Liver (tissue), 9 donors: ENCODE results near the gene MORC4. TPM values are rescaled to one million over a fixed set of nuclear protein-coding genes. Genes with fewer than 3 reads are reported as not detected.

Experiments
- DNase-seq: peaks from one replicate; pipeline ENCODE4 v3.0.0-alpha.2; 2017; ENCODE audit warnings: low spot score
- H3K27ac ChIP-seq, 2 donors: one replicate each; pipeline ENCODE4 v1.7.0; 2013; ENCODE audit warnings: inconsistent platforms in 2 of 2, low read length in 2 of 2, control low read depth in 1 of 2, low read depth in 1 of 2, mild to moderate bottlenecking in 1 of 2
- H3K27me3 ChIP-seq, 4 donors: one replicate each; pipeline versions ENCODE4 v1.6.1 to v1.7.0; 2013; ENCODE audit warnings: low read length in 3 of 4, inconsistent platforms in 1 of 4, mild to moderate bottlenecking in 1 of 4, moderate library complexity in 1 of 4; ENCODE audit not compliant: control insufficient read depth in 4 of 4, insufficient read depth in 4 of 4
- H3K36me3 ChIP-seq, 4 donors: one replicate each; pipeline versions ENCODE4 v1.6.1 to v1.7.0; 2013; ENCODE audit warnings: low read length in 3 of 4, mild to moderate bottlenecking in 3 of 4, low read depth in 1 of 4, moderate library complexity in 1 of 4; ENCODE audit not compliant: control insufficient read depth in 4 of 4, insufficient read depth in 3 of 4
- H3K4me1 ChIP-seq, 4 donors: one replicate each; pipeline versions ENCODE4 v1.6.1 to v1.7.0; 2013; ENCODE audit warnings: low read length in 3 of 4, mild to moderate bottlenecking in 3 of 4, moderate library complexity in 1 of 4; ENCODE audit not compliant: control insufficient read depth in 4 of 4, insufficient read depth in 4 of 4
- H3K4me3 ChIP-seq, 3 donors: one replicate each; pipeline versions ENCODE4 v1.6.1 to v1.7.0; 2013; ENCODE audit warnings: low read length in 3 of 3, control low read depth in 1 of 3, low read depth in 1 of 3, mild to moderate bottlenecking in 1 of 3
- H3K9ac ChIP-seq, 2 donors: one replicate each; pipeline ENCODE4 v1.7.0; 2013; ENCODE audit warnings: low read length in 2 of 2, mild to moderate bottlenecking in 2 of 2, moderate library complexity in 2 of 2, control low read depth in 1 of 2, low read depth in 1 of 2
- H3K9me3 ChIP-seq, 4 donors: one replicate each; pipeline versions ENCODE4 v1.6.1 to v1.7.0; 2013; ENCODE audit warnings: low read length in 3 of 4; ENCODE audit not compliant: control insufficient read depth in 4 of 4
- ATF3 ChIP-seq: IDR thresholded peaks from 2 replicates; pipeline ENCODE4 v1.6.1; 2016; ENCODE audit warnings: antibody characterized with exemption
- EGR1 ChIP-seq, 2 donors: IDR thresholded peaks; 2 replicates each; pipeline ENCODE4 v1.6.1; 2016 to 2018; ENCODE audit warnings: antibody characterized with exemption in 2 of 2, low read depth in 2 of 2
- FOXA1 ChIP-seq: IDR thresholded peaks from 2 replicates; pipeline ENCODE4 v1.6.1; 2016; ENCODE audit warnings: antibody characterized with exemption
- FOXA2 ChIP-seq: IDR thresholded peaks from 2 replicates; pipeline ENCODE4 v1.6.1; 2016; ENCODE audit warnings: antibody characterized with exemption
- GABPA ChIP-seq, 2 donors: IDR thresholded peaks in 1 of 2; conservative IDR thresholded peaks in 1 of 2; 2 replicates each; pipeline ENCODE4 v1.6.1; 2016; ENCODE audit warnings: antibody characterized with exemption in 2 of 2, mild to moderate bottlenecking in 1 of 2, moderate library complexity in 1 of 2
- HNF4A ChIP-seq, 2 donors: conservative IDR thresholded peaks; 2 replicates each; pipeline ENCODE4 v1.6.1; 2016; ENCODE audit warnings: antibody characterized with exemption in 2 of 2, mild to moderate bottlenecking in 2 of 2
- HNF4G ChIP-seq: IDR thresholded peaks from 2 replicates; pipeline ENCODE4 v1.6.1; 2016; ENCODE audit warnings: antibody characterized with exemption
- JUND ChIP-seq, 2 donors: IDR thresholded peaks; 2 replicates each; pipeline ENCODE4 v1.6.1; 2016; ENCODE audit warnings: antibody characterized with exemption in 2 of 2
- MAX ChIP-seq: IDR thresholded peaks from 2 replicates; pipeline ENCODE4 v1.6.1; 2016; ENCODE audit warnings: antibody characterized with exemption
- NR2F2 ChIP-seq: IDR thresholded peaks from 2 replicates; pipeline ENCODE4 v1.6.1; 2016; ENCODE audit warnings: antibody characterized with exemption
- RXRA ChIP-seq, 2 donors: IDR thresholded peaks; 2 replicates each; pipeline ENCODE4 v1.6.1; 2017 to 2018; ENCODE audit warnings: antibody characterized with exemption in 2 of 2, mild to moderate bottlenecking in 1 of 2
- SP1 ChIP-seq: IDR thresholded peaks from 2 replicates; pipeline ENCODE4 v1.6.1; 2018; ENCODE audit warnings: antibody characterized with exemption, mild to moderate bottlenecking
- TAF1 ChIP-seq: conservative IDR thresholded peaks from 2 replicates; pipeline ENCODE4 v1.6.1; 2016; ENCODE audit warnings: antibody characterized with exemption, mild to moderate bottlenecking
- YY1 ChIP-seq: IDR thresholded peaks from 2 replicates; pipeline ENCODE4 v1.6.1; 2016; ENCODE audit warnings: antibody characterized with exemption, mild to moderate bottlenecking
- WGBS: extraction: QIAGEN DNeasy Blood & Tissue Kit; methylation state at CpG from one replicate; pipeline ENCODE4 v1.1.7; 2013; 5-methylcytosine and 5-hydroxymethylcytosine counted together
- polyA plus RNA-seq, 2 donors: library from polyadenylated mRNA; stranded (reverse) in 1 of 2; unstranded in 1 of 2; fragments of 200-250 nt in 1 of 2; fragments of >200 nt in 1 of 2; fragmentation: Nextera tagmentation in 1 of 2; extraction: Ambion mirVana in 1 of 2; gene quantifications; one replicate each; pipeline versions ENCODE4 v1.2.1 to v1.2.3, GENCODE V29; 2013 to 2015
- total RNA-seq, 2 donors: library from RNA; depleted of rRNA; stranded (reverse); fragments of >200 nt; gene quantifications; one replicate each; pipeline ENCODE4 v1.2.3, GENCODE V29; 2014
- TF ChIP-seq, protein P1 (sequence below): fragments of 150-350 bp; IDR thresholded peaks from 2 replicates; pipeline ENCODE4 v1.5.1; 2017; ENCODE audit warnings: improper control_type of control experiment, low read depth, low read length; ENCODE audit not compliant: missing input control
- TF ChIP-seq, protein P2 (sequence below): IDR thresholded peaks from 2 replicates; pipeline ENCODE4 v1.6.1; 2016; ENCODE audit warnings: antibody characterized with exemption, mild to moderate bottlenecking
- TF ChIP-seq, protein P3 (sequence below): IDR thresholded peaks from 2 replicates; pipeline ENCODE4 v1.6.1; 2016; ENCODE audit warnings: antibody characterized with exemption
- donor health status: healthy.
- donor health status: healthy.
- donor health status: healthy.
- donor health status: healthy.
- donor health status: healthy.

MORC4 gene
- total and polyA plus RNA-seq, 4 donors, result 5.8 to 11.0 (median 8.4) TPM

DNA sequence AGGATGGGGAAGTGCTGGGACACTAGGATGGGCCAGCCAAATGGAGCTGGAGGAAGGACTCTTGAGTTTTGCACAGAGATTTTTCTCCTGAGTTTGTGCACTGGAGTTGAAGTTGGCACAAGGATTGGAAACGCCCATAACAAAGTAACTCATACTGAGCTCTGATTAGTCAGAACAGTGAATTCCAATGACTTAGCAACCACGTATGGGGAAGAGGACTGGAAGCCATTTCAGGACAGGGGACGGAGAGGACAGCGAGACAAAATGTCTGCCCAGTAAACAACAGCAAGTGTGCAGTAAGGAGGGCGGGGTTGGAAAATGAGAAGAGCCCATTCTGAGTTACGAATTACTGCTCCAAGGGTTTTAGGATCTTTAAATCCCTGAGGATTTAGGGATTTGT, 102.8 kb downstream of the MORC4 start:
- H3K4me3 ChIP-seq, result no peak overlapping the region
- peaks cover 0 to 3% (median 0%) of the 10 kb centered on the region in 4 donors for H3K27me3 ChIP-seq
- no peaks in the 10 kb centered on the region for H3K9me3 ChIP-seq
- peaks cover 0 to 33% (median 26%) of the 10 kb centered on the region in 4 donors for H3K4me1 ChIP-seq
- H3K36me3 ChIP-seq, result no peaks in the 10 kb centered on the region
- H3K27ac ChIP-seq, result no peak overlapping the region
- no peak overlapping the region for H3K9ac ChIP-seq
- TF ChIP-seq, protein P1, sequence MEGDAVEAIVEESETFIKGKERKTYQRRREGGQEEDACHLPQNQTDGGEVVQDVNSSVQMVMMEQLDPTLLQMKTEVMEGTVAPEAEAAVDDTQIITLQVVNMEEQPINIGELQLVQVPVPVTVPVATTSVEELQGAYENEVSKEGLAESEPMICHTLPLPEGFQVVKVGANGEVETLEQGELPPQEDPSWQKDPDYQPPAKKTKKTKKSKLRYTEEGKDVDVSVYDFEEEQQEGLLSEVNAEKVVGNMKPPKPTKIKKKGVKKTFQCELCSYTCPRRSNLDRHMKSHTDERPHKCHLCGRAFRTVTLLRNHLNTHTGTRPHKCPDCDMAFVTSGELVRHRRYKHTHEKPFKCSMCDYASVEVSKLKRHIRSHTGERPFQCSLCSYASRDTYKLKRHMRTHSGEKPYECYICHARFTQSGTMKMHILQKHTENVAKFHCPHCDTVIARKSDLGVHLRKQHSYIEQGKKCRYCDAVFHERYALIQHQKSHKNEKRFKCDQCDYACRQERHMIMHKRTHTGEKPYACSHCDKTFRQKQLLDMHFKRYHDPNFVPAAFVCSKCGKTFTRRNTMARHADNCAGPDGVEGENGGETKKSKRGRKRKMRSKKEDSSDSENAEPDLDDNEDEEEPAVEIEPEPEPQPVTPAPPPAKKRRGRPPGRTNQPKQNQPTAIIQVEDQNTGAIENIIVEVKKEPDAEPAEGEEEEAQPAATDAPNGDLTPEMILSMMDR, result no peak
- no peak for TF ChIP-seq EGR1 (IDR thresholded peaks at IDR 0.05; ENCODE audit: low read depth in 2 of 2)
- no peak for TF ChIP-seq FOXA1
- TF ChIP-seq YY1, result no peak
- TF ChIP-seq, protein P2, sequence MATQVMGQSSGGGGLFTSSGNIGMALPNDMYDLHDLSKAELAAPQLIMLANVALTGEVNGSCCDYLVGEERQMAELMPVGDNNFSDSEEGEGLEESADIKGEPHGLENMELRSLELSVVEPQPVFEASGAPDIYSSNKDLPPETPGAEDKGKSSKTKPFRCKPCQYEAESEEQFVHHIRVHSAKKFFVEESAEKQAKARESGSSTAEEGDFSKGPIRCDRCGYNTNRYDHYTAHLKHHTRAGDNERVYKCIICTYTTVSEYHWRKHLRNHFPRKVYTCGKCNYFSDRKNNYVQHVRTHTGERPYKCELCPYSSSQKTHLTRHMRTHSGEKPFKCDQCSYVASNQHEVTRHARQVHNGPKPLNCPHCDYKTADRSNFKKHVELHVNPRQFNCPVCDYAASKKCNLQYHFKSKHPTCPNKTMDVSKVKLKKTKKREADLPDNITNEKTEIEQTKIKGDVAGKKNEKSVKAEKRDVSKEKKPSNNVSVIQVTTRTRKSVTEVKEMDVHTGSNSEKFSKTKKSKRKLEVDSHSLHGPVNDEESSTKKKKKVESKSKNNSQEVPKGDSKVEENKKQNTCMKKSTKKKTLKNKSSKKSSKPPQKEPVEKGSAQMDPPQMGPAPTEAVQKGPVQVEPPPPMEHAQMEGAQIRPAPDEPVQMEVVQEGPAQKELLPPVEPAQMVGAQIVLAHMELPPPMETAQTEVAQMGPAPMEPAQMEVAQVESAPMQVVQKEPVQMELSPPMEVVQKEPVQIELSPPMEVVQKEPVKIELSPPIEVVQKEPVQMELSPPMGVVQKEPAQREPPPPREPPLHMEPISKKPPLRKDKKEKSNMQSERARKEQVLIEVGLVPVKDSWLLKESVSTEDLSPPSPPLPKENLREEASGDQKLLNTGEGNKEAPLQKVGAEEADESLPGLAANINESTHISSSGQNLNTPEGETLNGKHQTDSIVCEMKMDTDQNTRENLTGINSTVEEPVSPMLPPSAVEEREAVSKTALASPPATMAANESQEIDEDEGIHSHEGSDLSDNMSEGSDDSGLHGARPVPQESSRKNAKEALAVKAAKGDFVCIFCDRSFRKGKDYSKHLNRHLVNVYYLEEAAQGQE, result no peak
- TF ChIP-seq, protein P3, sequence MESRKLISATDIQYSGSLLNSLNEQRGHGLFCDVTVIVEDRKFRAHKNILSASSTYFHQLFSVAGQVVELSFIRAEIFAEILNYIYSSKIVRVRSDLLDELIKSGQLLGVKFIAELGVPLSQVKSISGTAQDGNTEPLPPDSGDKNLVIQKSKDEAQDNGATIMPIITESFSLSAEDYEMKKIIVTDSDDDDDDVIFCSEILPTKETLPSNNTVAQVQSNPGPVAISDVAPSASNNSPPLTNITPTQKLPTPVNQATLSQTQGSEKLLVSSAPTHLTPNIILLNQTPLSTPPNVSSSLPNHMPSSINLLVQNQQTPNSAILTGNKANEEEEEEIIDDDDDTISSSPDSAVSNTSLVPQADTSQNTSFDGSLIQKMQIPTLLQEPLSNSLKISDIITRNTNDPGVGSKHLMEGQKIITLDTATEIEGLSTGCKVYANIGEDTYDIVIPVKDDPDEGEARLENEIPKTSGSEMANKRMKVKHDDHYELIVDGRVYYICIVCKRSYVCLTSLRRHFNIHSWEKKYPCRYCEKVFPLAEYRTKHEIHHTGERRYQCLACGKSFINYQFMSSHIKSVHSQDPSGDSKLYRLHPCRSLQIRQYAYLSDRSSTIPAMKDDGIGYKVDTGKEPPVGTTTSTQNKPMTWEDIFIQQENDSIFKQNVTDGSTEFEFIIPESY, result no peak
- TF ChIP-seq ATF3, result no peak
- TF ChIP-seq MAX, result no peak
- no peak for TF ChIP-seq TAF1
- no peak for TF ChIP-seq RXRA (IDR thresholded peaks at IDR 0.05)
- TF ChIP-seq FOXA2, result no peak
- no peak for TF ChIP-seq HNF4A (conservative IDR thresholded peaks at IDR 0.05)
- no peak for TF ChIP-seq HNF4G
- TF ChIP-seq NR2F2, result no peak
- no peak for TF ChIP-seq GABPA (IDR thresholded peaks at IDR 0.05 in 1 of 2, conservative IDR thresholded peaks at IDR 0.05 in 1 of 2)
- 88% methylated on average over 6 of the region's 6 CpGs for WGBS
- no peak for DNase-seq

DNA sequence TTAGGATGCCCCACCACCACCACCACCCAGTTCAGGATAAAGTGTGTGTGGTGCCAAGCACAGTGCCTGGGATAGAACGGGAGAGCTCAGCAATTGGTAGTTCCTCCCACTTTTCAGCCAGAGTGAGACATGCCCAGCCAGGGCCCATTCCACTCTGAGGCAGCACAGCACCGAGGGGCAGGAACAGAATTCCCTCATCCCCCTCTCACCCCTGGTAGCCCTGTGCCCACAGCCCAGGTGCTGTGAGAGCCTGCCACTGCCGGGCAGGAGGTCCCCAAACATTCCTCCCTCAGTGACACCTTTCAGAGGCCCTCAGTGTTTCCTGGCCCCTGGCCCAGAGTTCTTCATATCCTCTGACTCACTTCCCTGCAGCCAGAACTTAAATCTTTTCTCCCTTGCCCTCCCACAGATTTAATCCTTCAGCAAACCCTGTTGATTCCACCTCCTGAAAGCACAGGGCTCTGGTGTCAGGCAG, 105.0 kb downstream of the MORC4 start:
- Histone ChIP-seq H3K27ac (no peak overlapping the region), H3K9me3 (no peaks in the 10 kb centered on the region), H3K4me1 (peaks cover 0 to 13% (median 10%) of the 10 kb centered on the region in 4 donors), H3K27me3 (peaks cover 0 to 3% (median 0%) of the 10 kb centered on the region in 4 donors), H3K4me3 (no peak overlapping the region), H3K9ac (no peak overlapping the region), H3K36me3 (no peaks in the 10 kb centered on the region)
- TF ChIP-seq SP1 (no peak), JUND (IDR thresholded peaks at IDR 0.05) (no peak), EGR1 (IDR thresholded peaks at IDR 0.05; ENCODE audit: low read depth in 2 of 2) (no peak)
- 54% methylated on average over 3 of the region's 3 CpGs for WGBS
- DNase-seq, result no peak
